HK-2 (cell line): ENCODE data around the gene SETDB2.
A peak's percentile ranks its signal among the peaks of the same experiment; 100 is the strongest.

Source experiments
- DNase-seq: peaks from one replicate; pipeline ENCODE4 v3.0.0-alpha.2; 2018; ENCODE audit not compliant: unreplicated experiment

The SETDB2 gene, protein sequence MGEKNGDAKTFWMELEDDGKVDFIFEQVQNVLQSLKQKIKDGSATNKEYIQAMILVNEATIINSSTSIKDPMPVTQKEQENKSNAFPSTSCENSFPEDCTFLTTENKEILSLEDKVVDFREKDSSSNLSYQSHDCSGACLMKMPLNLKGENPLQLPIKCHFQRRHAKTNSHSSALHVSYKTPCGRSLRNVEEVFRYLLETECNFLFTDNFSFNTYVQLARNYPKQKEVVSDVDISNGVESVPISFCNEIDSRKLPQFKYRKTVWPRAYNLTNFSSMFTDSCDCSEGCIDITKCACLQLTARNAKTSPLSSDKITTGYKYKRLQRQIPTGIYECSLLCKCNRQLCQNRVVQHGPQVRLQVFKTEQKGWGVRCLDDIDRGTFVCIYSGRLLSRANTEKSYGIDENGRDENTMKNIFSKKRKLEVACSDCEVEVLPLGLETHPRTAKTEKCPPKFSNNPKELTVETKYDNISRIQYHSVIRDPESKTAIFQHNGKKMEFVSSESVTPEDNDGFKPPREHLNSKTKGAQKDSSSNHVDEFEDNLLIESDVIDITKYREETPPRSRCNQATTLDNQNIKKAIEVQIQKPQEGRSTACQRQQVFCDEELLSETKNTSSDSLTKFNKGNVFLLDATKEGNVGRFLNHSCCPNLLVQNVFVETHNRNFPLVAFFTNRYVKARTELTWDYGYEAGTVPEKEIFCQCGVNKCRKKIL

DNA sequence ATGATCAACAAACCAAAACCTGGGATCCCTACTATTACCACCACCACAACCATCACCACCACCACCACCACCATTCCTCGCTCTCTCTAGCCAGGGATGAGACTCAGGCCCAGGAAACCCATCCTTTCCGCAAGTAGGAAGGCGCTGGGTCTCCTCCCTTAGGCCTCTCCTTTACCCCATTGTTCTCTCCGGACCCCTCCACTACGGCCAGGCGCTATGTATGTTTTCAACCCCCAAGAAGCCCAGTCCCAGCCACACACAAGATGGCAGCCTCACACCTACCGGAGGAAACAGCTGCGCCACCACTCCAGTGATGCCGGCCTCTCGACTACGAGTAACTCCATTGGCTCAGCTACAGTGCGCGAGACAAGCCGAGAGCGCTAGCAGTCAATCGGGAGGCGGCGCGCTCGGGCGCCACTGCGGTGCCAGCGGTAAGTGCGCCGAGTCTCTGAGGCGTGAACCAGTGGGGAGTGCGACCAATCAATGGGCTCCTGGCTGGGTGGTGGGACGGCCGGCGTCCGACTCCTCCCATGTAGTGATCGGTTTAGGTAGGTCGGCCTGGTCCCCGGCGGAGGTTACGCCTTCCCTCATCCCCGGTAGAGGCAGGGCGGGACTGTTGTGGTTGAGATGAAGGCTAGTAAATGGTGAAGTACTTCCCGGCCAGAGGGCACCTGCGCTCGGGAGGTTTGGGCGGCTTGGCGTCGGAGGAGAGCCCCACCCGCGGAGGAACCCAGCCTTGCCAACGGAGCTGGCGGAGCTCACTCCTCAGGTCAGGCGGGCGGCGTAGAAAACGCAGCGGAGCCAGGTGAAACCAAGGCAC, at the start of gene SETDB2, which contains the start of gene CAB39L:
SETDB2 (plus strand) TSS at position 571 of the 820 bp plus-strand sequence. CDS start 7,620 bp downstream, outside the sequence.
CAB39L (minus strand) TSS at position 361 of the 820 bp plus-strand sequence. CDS start 61,154 bp downstream, outside the sequence.
- peak; percentile 97 for DNase-seq

DNA sequence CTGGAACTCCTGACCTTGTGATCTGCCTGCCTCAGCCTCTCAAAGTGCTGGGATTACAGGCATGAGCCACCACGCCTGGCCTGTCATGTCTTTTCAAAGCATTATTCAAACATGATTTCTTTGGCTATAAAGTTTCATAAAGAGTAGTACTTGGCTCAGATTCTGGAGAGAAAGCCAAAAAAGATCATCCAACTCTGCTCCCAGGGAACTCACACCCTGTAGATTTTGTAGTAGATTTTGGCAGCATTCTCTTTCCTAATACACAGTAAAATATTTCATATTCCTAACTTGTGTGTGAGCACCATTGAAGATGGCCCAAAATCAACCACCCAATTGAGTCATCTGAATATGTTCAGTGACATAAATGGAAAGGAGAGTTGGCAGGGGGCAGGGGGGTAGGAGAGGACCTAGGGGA, 48.6 kb upstream of the SETDB2 start:
- no peak for DNase-seq

DNA sequence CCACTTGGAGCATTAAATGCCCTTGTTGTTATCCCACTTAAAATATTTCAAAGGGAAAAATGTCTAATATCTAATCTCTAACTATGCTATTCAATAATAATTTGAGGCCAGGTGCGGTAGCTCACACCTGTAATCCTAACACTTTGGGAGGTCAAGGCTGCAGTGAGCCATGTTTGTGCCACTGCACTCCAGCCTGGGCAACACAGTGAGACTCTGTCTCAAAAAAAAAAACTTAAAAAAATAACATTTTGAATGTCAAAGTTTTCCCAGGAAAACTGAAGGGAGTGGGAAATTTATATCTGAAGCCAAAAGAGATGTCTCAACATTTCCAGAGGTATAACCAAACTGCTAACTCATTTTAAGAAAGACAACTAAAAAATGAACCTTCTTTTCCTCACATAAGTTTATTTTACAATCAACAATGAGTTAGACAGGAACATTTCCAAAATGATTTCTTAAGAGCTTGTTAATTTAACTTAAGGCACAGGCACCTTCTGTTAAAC, 48.1 kb upstream of the SETDB2 start:
- no peak for DNase-seq

DNA sequence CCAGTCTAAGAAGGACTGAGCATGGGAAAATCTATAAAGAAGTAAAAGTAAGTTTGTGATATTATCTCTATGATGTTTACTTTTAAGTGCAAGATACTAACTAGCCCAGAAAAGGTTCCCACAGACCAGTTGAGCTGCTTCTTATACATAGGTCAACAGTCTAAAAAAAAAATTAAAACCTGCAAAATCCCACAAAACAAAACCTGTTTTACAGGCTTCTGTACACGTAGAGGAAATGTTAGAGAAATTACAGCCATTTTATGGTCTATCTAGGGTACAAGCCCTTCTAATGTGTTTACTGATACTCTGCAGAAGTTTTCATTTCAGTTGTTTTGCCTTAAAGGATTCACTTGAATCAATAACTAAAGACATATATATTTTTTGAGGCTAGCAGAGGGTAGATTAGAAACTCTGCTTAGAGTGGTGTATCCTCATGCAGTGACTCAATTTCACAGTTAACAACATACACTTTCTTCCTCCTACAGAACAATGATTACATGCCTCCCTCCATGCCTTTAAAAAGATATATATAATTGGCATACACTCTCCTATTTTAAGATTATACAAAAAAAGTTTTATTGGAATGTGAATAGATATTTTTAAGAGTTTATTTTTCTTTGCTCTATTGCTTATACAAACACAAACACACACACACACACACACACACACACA, 44.1 kb upstream of the SETDB2 start:
- DNase-seq, result no peak

DNA sequence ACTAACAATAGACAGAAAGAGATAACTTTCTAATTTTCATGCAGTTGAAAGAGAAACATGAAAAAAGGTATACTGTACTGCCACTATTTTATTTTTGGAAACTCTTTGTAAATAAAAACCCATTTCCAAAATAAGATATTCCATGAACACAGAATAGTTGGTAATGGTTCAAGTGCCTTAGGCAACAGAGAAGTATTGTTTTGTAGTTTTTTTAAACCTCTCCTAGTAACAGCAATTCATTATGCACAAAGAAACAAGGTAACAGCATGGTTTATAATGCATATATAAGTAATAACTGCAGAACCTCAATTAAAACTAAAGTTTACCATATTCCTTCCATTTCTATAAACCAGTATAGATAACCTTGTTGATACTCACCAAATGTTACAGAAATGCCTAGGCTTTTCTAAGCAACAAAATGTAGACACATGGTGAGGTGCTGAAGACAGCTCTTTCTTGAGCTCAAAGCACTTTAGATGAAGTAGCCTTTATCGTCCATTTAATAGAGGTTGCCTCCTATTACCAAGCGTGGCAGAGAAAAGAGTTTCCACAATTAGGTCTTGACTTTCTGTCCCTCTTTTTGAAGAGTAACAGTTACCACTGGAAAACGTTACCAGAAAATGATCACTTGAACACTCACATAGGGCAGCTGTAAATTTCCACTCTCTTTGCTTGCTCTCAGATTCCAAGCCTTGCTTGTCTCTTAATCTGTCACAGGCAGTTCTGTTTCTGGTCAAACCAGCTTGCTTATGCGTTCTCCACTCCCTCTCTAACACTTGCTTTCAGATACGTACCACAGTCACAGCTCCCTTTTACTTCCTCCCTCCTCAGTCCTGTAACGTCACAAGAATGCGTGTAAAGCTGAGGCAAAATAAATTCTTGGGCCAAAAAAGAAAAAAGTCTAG, 43.1 kb upstream of the SETDB2 start:
- DNase-seq, result no peak

DNA sequence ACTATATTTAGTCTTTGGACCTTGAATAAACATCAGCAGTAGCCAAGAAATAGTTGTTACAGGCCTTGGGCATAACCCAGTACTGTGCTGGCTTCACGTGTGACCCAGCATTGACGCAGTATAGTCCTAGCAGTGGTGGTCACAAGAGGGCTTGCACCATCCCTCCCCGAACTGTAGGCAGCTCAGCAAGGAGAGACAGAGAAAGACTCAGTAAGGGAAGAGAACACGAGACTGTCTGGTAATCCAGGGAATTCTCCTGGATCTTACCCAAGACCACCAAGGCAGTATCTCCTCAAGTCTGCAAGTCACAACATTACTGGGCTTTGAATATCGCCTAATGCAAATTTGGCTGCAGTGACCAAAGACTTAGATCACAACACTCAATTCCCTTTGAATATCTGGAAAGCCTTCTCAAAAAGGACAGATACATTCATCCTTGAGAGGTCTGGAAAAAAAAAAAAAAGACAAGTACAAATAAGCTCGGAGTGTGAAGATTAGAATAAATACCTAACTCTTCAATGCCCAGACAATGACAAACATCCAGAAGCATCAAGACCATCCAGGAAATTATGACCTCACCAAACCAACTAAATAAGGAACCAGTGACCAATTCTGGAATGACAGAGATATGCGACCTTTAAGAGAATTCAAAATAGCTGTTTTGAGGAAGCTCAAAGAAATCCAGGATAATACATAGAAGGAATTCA, 39.9 kb upstream of the SETDB2 start:
- no peak for DNase-seq

DNA sequence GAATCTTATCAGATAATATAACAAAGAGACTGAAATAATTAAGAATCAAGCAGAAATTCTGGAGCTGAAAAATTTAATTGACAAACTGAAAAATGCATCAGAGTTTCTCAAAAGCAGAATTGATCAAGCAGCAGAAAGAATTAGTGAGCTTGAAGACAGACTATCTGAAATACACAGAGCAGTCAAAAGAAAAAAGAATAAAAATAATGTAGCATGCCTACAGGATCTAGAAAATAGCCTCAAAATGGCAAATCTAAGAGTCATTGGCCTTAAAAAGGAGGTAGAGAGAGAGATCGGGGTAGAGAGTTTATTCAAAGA, 39.4 kb upstream of the SETDB2 start:
- no peak for DNase-seq

DNA sequence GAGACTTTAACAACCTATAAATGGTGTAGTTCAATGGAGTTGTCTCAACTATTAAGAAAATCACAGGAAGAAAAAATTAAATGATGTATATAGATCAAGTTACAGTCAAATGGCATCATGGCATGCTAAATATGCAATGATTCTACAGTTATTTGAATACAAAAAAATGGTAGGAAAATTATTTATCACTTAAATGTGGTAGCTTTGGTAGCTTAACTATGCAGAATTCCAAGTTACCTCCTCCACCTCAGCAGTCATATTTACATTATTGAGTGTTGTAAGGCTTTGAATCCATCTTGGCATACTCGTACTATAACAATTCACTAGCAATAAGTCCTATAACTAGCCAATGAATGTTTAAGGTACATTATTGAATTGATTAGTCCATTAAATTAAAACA, 37.0 kb upstream of the SETDB2 start:
- no peak for DNase-seq

DNA sequence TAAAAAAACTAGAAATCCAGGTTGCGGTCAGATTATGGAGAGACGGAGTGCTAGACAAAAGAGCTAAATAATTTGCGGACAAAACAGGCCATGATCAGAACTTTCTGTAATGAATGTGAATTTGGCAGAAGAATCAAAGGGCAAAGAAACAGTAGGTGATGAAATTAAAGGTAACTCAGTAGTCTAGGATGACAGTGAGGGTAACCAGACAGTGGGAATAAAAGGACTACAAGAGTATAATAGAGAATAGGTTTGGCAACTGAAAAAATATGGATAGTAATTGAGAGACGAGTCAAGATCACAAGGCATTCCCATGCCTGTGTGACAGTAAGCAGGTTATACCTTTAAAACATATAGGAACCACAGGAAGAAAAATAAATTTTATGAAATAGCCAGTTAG, 36.1 kb upstream of the SETDB2 start:
- DNase-seq, result no peak

DNA sequence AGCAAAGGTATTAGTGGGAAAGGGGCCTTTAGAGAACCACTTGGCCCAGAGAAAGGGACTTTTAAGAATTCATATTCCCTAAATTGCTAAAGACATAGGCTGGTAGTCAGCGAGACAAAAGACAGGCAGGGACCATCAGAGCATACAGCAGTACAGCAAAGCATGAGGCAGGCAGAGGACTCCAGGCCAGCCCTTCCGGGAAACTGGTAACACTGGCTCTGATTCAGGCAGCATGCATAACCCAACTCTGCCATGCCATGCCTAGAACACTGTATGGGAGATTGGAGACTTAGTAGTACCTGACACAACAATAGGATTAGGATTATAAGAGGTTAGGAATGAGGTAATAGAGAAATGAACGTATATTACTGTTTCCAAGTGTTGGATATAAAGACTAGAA, 35.1 kb upstream of the SETDB2 start:
- DNase-seq, result no peak

DNA sequence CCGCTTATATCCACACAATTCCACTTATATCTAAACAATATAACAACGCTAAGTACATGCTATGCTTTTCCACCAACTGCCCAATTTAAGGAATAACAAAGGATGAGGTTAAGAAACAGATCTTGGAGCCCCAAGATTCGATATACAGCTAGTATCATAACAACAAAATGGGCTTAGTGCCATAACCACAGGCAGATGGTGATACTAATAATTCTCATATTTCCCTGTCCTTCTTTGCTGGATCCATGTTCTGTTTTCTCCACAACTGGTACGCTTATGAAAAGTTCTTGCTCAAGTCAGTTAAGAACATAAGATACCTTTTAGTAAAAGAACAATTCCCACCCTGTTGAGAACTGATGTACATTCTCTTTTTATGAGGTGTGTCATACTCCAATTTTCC, 34.1 kb upstream of the SETDB2 start:
- DNase-seq, result no peak

DNA sequence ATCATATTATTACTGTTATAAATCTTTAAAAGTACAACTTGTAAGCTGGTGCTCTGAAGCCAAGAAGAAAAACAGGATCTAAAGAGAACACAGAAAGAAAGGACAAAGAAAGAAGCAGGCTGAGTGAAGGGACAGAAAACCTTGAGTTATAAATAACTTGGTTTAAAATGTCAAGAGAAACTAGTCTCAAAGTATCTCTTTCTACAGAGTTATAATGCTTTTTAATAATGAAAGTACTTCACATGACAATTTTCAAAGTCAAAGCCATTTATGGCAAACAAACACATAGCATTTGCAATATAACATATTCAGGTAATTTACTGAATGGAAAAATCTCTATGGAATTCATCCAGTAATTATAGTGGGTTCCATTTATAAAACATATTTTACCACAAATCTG, 33.6 kb upstream of the SETDB2 start:
- no peak for DNase-seq

DNA sequence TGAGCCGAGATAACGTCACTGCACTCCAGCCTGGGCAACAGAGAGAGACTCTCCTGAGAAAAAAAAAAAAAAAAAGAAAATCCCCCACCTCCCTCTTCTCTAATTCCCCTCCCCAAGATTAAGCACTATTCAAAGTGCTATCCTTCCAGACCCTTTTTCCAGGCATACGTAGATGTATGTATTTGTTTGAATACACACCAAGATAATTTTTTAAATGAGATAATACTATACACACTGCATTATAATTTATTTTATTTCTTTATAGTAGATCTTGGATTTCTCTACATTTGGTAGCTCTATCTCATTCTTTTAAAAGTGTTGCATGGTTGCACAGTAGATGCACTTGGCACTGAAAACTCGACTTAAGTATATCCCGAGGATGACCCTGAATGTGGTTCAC, 32.7 kb upstream of the SETDB2 start:
- DNase-seq, result no peak

DNA sequence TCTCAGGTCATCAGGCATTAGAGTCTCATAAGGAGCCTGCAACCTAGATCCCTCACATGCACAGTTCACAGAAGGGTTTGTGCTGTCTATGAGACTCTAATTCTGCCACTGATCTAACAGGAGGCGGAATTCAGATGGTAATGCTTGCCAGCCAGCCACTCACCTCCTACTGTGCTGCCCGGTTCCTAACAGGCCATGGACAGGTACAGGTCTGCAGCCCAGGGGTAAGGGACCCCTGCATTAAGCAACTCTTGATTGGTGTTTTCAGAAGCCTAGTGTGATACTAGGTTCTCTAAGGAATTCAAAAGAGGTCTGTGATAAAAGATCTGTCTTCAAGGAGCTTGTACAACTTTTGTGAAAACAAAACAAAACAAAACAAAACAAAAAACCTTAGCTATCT, 31.3 kb upstream of the SETDB2 start:
- no peak for DNase-seq

DNA sequence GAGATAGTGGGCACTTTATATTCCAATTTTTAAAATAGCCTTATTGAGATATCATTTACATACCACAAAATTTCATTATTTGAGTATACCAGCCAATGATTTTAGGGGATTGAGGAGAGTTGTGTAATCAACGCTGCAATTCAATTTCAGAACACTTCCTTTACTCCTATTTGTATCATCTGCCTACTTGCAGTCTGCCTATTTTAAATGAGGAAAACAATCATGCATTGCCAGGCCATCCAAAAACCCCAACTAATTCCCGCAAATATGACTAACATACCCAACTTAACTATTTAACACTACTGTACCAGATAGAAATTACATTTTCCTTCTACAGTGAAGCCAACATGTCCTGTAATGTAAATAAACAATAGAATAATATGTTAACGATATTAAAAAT, 26.9 kb upstream of the SETDB2 start:
- no peak for DNase-seq

DNA sequence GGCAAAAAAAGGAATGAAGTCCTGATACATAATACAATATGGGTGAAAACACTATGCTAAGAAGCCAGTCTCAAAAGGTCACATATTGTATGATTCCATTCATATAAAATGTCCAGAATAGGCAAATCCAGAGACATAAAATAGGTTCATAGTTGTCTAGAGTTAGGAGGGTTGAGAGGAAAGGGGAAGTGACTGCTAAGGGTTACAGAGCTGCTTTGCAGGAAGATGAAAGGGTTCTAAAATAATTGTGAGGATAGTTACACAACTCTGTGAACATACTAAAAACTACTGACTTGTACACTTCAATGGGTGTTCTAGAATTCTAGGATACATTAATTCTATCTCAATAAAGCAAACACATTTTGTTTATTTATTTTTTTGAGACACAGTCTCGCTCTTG, 25.9 kb upstream of the SETDB2 start:
- no peak for DNase-seq

DNA sequence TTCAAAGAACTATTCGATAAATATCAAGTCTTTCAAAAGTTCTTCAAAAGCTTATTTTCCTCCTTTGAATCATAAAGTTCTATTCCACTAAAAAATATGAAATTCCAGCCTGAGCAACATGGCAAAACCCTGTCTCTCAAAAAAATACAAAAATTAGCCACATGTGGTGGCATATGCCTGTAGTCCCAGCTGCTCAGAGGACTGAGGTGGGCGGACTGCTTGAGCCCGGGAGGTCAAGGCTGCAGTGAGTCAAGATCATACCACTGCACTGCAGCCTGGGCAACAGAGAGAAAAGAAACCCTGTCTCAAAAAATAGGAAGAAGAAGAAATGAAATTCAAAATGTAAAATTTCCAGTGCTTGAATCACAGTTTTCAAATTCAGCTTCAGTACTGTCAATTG, 24.8 kb upstream of the SETDB2 start:
- no peak for DNase-seq

DNA sequence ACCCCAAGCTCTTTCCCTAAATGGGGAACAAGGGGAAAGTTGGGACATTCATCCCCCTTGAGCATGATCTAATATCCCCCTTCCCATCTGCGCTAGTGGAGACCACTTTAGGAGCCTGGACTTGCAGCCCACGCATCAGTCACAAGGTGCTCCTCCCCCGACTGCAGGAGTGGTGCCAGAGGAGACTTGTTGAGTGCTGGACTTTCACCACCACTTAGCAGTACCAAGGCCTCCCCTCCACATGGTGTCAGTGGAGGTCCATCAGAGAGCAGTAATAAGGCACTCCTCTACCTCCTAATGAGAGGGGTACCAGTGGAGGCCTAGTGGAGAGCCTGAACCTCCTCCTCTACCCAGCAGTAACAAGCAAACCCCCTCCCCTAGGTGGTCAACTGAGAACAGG, 22.7 kb upstream of the SETDB2 start:
- no peak for DNase-seq

DNA sequence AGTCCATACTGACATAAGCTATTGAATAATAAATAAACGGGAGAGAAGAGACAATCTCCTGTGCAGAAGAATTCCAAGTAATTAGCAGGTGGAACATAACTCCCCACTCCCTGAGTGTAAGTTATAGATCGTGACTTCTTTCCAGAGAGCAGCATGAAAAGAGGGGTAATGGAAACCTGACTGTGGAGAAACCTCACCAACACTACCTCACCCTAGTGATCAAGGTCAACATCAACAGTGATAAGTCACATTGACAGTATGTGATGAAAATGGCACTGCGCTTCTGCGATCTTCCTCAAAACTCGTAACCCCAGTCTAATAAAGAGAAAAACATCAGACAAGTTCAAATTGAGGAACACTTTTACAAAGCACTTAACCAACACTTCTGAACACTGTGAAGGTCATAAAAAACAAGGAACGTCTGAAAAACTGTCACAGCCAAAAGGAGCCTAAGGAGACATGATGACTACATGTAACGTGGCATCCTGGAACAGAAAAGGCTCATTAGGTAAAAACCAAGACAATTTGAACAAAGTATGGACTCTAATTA, 20.0 kb upstream of the SETDB2 start:
- no peak for DNase-seq
